Neural cell (in vitro differentiated cells): ENCODE results near the gene HES6. TPM values are rescaled to one million over a fixed set of nuclear protein-coding genes. Genes with fewer than 3 reads are reported as not detected.

ENCODE experiments used
- H2AFZ ChIP-seq: fragments of 200-600, 300-800 bp; sonication (generic), shearing (Covaris generic); 2 replicates; pipeline ENCODE4 v1.6.0; 2014; ENCODE audit warnings: low read depth, mild to moderate bottlenecking, antibody characterized with exemption, low read length, moderate library complexity
- H3F3A ChIP-seq: fragments of 200-600 bp; shearing (Covaris generic); 2 replicates; pipeline ENCODE4 v1.6.1; 2016; ENCODE audit warnings: mild to moderate bottlenecking, moderate library complexity, mixed read lengths, antibody characterized with exemption, low read length; ENCODE audit not compliant: insufficient read depth, poor library complexity, severe bottlenecking
- H3K27ac ChIP-seq: fragments of 200-600, 300-800 bp; sonication (generic), shearing (Covaris generic); 2 replicates; pipeline ENCODE4 v1.5.1; 2014; ENCODE audit warnings: mild to moderate bottlenecking, low read length, moderate library complexity
- H3K27me3 ChIP-seq: fragments of 300-800, 200-600 bp; sonication (generic), shearing (Covaris generic); 2 replicates; pipeline ENCODE4 v1.6.0; 2014; ENCODE audit warnings: mild to moderate bottlenecking, low read depth, low read length, moderate library complexity; ENCODE audit not compliant: insufficient read depth
- H3K36me3 ChIP-seq: fragments of 300-800, 200-600 bp; sonication (generic), shearing (Covaris generic); 2 replicates; pipeline ENCODE4 v1.5.1; 2014; ENCODE audit warnings: mild to moderate bottlenecking, antibody characterized with exemption, low read length, moderate library complexity; ENCODE audit not compliant: insufficient read depth
- H3K4me2 ChIP-seq: fragments of 300-800, 200-600 bp; sonication (generic), shearing (Covaris generic); 2 replicates; pipeline ENCODE4 v1.6.0; 2014; ENCODE audit warnings: mild to moderate bottlenecking, low read length
- H3K4me3 ChIP-seq: fragments of 300-800, 200-600 bp; sonication (generic), shearing (Covaris generic); 2 replicates; pipeline ENCODE4 v1.5.1; 2014; ENCODE audit warnings: mild to moderate bottlenecking, low read length, moderate library complexity
- H3K79me2 ChIP-seq: fragments of 200-600 bp; shearing (Covaris generic); replicated peaks from 2 replicates; pipeline ENCODE4 v1.6.0; 2014; ENCODE audit warnings: mild to moderate bottlenecking, low read length, moderate library complexity; ENCODE audit not compliant: insufficient read depth
- H3K9ac ChIP-seq: fragments of 300-800, 200-600 bp; sonication (generic), shearing (Covaris generic); 2 replicates; pipeline ENCODE4 v1.6.1; 2016; ENCODE audit warnings: mild to moderate bottlenecking, low read length, mixed read lengths
- H3K9me2 ChIP-seq: fragments of 200-600 bp; shearing (Covaris generic); 2 replicates; pipeline ENCODE4 v1.6.1; 2016; ENCODE audit warnings: mild to moderate bottlenecking, low read length, mixed read lengths; ENCODE audit not compliant: insufficient read depth
- H3K9me3 ChIP-seq: fragments of 200-600, 300-800 bp; sonication (generic), shearing (Covaris generic); 2 replicates; pipeline ENCODE4 v1.6.1; 2016; ENCODE audit warnings: mild to moderate bottlenecking, mixed run types, low read length, moderate library complexity, mixed read lengths
- H4K20me1 ChIP-seq: fragments of 200-600 bp; shearing (Covaris generic); 2 replicates; pipeline ENCODE4 v1.6.1; 2016; ENCODE audit warnings: mild to moderate bottlenecking, mixed run types; ENCODE audit not compliant: insufficient read depth
- EP300 ChIP-seq: fragments of 450-650 bp; conservative IDR thresholded peaks from 2 replicates; pipeline ENCODE4 v1.6.1; 2014; ENCODE audit warnings: antibody characterized with exemption, mild to moderate bottlenecking, moderate library complexity; ENCODE audit not compliant: poor library complexity, severe bottlenecking
- MXI1 ChIP-seq: fragments of 450-650 bp; conservative IDR thresholded peaks from 2 replicates; pipeline ENCODE4 v1.6.1; 2014; ENCODE audit warnings: antibody characterized with exemption, mild to moderate bottlenecking; ENCODE audit not compliant: poor library complexity, severe bottlenecking
- POLR2AphosphoS5 ChIP-seq: IDR thresholded peaks from 2 replicates; pipeline ENCODE4 v1.6.1; 2012
- RAD21 ChIP-seq: fragments of 450-650 bp; conservative IDR thresholded peaks from 2 replicates; pipeline ENCODE4 v1.6.1; 2014; ENCODE audit warnings: antibody characterized with exemption, mild to moderate bottlenecking, moderate library complexity
- SMC3 ChIP-seq: fragments of 450-650 bp; conservative IDR thresholded peaks from 2 replicates; pipeline ENCODE4 v1.6.1; 2014; ENCODE audit warnings: antibody characterized with exemption, mild to moderate bottlenecking, moderate library complexity; ENCODE audit not compliant: poor library complexity
- TAF1 ChIP-seq: IDR thresholded peaks from 2 replicates; pipeline ENCODE4 v1.6.1; 2012; ENCODE audit warnings: low read depth
- polyA plus RNA-seq: library from polyadenylated mRNA; depleted of rRNA; stranded (reverse); fragments of >200 nt; gene quantifications from 2 replicates; pipeline ENCODE4 v1.2.3, GENCODE V29; 2014
- TF ChIP-seq, protein P1 (sequence below): IDR thresholded peaks from 2 replicates; pipeline ENCODE4 v1.6.1; 2012; ENCODE audit warnings: borderline replicate concordance
- TF ChIP-seq, protein P2 (sequence below): fragments of 450-650 bp; IDR thresholded peaks from 2 replicates; pipeline ENCODE4 v1.5.1; 2014; ENCODE audit warnings: antibody characterized with exemption, mild to moderate bottlenecking, moderate library complexity; ENCODE audit not compliant: poor library complexity, severe bottlenecking

The HES6 gene
- polyA plus RNA-seq, 1 donor from 2014 or later: 236 TPM

DNA sequence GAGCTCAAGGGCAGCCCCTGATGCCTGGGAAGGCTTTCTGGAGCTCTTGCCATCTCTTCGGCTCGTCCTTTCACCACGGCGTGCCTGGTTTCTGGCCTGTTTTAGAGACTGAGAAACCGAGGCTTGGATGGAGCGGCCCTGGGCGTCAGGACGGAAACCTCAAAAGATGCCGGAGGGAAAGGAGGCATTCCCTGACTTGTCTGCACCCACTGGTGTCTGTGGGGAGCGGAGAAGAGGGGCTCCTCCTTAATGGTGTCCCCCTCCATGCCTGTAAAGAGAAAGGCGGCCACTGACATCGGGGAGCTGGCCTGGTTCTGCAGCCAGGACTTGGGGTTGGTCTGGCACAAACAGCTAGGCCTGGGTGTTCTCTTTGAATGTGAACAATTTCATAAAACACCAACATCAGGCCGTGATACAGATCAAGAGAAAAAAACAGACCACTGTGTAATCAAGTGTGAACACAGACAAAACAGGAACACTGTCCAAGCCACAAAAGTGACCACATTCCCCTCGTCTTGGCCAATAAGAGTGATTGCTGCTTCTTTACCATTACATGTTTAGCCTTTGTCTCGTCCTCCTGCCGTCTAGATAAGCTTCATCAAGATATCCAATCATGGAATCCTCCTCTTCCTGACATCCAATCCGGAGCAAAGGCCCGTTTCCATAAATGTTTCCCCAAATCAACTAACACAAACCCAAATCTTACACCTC, 35.7 kb downstream of the HES6 start:
- peak overlapping the region; percentile 70 for H3K27ac ChIP-seq
- peaks cover 39% of the 10 kb centered on the region for H3K79me2 ChIP-seq
- no peaks in the 10 kb centered on the region for H3K9me2 ChIP-seq
- no peaks in the 10 kb centered on the region for H3K9me3 ChIP-seq
- peaks cover 3% of the 10 kb centered on the region for H4K20me1 ChIP-seq
- H3F3A ChIP-seq: no peaks in the 10 kb centered on the region
- peak overlapping the region; percentile 72 for H3K9ac ChIP-seq
- H3K27me3 ChIP-seq: no peaks in the 10 kb centered on the region
- H3K36me3 ChIP-seq: no peaks in the 10 kb centered on the region
- TF ChIP-seq TAF1: peak; percentile 15
- TF ChIP-seq, protein P1, sequence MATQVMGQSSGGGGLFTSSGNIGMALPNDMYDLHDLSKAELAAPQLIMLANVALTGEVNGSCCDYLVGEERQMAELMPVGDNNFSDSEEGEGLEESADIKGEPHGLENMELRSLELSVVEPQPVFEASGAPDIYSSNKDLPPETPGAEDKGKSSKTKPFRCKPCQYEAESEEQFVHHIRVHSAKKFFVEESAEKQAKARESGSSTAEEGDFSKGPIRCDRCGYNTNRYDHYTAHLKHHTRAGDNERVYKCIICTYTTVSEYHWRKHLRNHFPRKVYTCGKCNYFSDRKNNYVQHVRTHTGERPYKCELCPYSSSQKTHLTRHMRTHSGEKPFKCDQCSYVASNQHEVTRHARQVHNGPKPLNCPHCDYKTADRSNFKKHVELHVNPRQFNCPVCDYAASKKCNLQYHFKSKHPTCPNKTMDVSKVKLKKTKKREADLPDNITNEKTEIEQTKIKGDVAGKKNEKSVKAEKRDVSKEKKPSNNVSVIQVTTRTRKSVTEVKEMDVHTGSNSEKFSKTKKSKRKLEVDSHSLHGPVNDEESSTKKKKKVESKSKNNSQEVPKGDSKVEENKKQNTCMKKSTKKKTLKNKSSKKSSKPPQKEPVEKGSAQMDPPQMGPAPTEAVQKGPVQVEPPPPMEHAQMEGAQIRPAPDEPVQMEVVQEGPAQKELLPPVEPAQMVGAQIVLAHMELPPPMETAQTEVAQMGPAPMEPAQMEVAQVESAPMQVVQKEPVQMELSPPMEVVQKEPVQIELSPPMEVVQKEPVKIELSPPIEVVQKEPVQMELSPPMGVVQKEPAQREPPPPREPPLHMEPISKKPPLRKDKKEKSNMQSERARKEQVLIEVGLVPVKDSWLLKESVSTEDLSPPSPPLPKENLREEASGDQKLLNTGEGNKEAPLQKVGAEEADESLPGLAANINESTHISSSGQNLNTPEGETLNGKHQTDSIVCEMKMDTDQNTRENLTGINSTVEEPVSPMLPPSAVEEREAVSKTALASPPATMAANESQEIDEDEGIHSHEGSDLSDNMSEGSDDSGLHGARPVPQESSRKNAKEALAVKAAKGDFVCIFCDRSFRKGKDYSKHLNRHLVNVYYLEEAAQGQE: no peak
- H3K4me3 ChIP-seq: peak overlapping the region; percentile 66
- H2AFZ ChIP-seq: peak overlapping the region; percentile 98
- H3K4me2 ChIP-seq: no peak overlapping the region

DNA sequence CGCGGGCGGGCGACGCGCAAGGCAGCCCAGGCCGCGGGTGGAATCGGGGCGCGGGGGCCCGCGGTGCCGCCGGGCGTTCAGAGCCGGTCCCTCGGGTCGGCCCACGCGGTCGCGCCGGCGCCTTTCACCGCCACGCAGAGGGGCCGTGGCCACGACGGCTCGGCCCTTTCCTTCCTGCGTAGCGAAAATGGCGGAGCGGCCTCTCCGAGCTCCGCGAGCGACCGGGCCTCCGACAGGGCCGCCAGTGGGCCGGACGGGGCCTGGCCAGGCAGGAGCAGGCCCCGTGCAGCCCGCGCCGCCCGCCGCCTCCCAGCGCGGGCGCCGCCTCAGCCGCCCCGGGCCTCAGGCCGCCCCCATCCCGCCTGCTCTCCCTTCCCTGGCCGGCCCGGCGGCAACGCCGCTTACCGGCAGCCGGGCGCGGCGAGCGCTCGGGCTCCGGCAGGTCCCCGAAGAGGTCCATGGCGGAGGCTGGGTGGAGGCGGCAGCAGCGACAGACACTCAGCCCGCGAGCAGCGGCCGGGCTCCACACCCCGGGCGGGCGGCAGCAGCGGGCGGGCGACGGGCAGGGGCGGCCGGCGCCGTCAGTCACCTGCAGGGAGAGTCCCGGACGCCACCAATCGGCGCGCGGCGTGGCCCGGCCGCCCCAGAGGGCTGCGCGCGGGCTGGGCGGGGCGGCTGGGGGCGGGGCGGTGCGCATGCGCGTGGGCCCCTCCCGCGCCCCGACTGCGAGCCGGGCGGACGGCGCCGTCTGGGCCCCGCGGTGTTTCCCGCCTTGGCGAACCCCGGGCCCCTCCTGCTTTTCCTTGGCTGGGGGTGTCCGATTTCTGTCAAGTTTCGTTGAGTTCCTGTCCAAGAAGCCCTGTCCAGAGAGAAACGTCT, 36.5 kb downstream of the HES6 start, which contains the start of gene ILKAP:
Gene ILKAP (minus strand): TSS at position 602 of the 879 bp plus-strand sequence. CDS start 142 bp downstream, at position 460.
- no peaks in the 10 kb centered on the region for H3K9me3 ChIP-seq
- no peaks in the 10 kb centered on the region for H3F3A ChIP-seq
- H3K79me2 ChIP-seq: peaks cover 46% of the 10 kb centered on the region
- no peaks in the 10 kb centered on the region for H3K36me3 ChIP-seq
- peak within 1 kb of the TSS; percentile 80 for H3K9ac ChIP-seq
- peaks cover 3% of the 10 kb centered on the region for H4K20me1 ChIP-seq
- peak within 1 kb of the TSS; percentile 98 for H2AFZ ChIP-seq
- no peaks in the 10 kb centered on the region for H3K9me2 ChIP-seq
- H3K4me2 ChIP-seq: peak within 1 kb of the TSS; percentile 81
- TF ChIP-seq POLR2AphosphoS5: peak; percentile 85
- TF ChIP-seq EP300: no peak
- TF ChIP-seq, protein P1: no peak
- no peak for TF ChIP-seq SMC3
- no peak for TF ChIP-seq RAD21
- peak; percentile 58 for TF ChIP-seq TAF1
- TF ChIP-seq MXI1: peak; percentile 64
- TF ChIP-seq, protein P2, sequence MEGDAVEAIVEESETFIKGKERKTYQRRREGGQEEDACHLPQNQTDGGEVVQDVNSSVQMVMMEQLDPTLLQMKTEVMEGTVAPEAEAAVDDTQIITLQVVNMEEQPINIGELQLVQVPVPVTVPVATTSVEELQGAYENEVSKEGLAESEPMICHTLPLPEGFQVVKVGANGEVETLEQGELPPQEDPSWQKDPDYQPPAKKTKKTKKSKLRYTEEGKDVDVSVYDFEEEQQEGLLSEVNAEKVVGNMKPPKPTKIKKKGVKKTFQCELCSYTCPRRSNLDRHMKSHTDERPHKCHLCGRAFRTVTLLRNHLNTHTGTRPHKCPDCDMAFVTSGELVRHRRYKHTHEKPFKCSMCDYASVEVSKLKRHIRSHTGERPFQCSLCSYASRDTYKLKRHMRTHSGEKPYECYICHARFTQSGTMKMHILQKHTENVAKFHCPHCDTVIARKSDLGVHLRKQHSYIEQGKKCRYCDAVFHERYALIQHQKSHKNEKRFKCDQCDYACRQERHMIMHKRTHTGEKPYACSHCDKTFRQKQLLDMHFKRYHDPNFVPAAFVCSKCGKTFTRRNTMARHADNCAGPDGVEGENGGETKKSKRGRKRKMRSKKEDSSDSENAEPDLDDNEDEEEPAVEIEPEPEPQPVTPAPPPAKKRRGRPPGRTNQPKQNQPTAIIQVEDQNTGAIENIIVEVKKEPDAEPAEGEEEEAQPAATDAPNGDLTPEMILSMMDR: no peak
- H3K27me3 ChIP-seq: no peaks in the 10 kb centered on the region
- peak within 1 kb of the TSS; percentile 84 for H3K4me3 ChIP-seq
- H3K27ac ChIP-seq: peak within 1 kb of the TSS; percentile 70
